Gastrocnemius medialis (tissue), 4 donors: ENCODE results near the gene EXPH5.

Source experiments
- POLR2A ChIP-seq, 2 donors: fragments of 450-650 bp; IDR thresholded peaks; one replicate each; pipeline ENCODE4 v1.6.1; 2017; ENCODE audit warnings: antibody characterized with exemption in 2 of 2, mild to moderate bottlenecking in 2 of 2, moderate library complexity in 2 of 2
- TF ChIP-seq, protein P1 (sequence below), 5 experiments: fragments of 450-650 bp in 3 of 5; fragments of 200-600 bp in 2 of 5; sonication (generic) in 2 of 5; IDR thresholded peaks in 4 of 5; conservative IDR thresholded peaks in 1 of 5; 1 replicate in 4 of 5; 2 replicates in 1 of 5; pipeline ENCODE4 v1.5.1; 2016 to 2019; ENCODE audit warnings: antibody characterized with exemption in 5 of 5, mild to moderate bottlenecking in 3 of 5, moderate library complexity in 3 of 5

DNA sequence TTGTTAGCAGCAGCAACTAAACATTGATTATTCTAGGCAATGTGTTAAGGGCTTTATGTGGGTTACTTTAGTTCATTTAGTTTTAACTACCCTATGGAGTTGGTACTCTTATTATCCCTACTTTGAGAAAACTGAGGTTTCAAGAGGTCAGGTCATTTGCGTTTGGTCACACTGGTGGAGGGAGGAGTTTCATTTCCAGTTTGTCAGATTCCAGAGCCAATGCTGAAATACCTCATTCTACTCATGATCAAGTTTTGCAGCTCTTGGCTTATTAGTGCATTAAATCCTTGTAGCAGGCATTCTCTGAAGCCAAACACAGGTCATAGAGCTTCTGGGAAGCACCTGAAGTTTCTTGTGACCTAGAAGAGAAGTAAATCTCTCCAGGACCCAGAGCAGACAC lies 71.2 kb downstream of the EXPH5 start:
- no peak for TF ChIP-seq POLR2A (IDR thresholded peaks at IDR 0.05)
- TF ChIP-seq, protein P1, sequence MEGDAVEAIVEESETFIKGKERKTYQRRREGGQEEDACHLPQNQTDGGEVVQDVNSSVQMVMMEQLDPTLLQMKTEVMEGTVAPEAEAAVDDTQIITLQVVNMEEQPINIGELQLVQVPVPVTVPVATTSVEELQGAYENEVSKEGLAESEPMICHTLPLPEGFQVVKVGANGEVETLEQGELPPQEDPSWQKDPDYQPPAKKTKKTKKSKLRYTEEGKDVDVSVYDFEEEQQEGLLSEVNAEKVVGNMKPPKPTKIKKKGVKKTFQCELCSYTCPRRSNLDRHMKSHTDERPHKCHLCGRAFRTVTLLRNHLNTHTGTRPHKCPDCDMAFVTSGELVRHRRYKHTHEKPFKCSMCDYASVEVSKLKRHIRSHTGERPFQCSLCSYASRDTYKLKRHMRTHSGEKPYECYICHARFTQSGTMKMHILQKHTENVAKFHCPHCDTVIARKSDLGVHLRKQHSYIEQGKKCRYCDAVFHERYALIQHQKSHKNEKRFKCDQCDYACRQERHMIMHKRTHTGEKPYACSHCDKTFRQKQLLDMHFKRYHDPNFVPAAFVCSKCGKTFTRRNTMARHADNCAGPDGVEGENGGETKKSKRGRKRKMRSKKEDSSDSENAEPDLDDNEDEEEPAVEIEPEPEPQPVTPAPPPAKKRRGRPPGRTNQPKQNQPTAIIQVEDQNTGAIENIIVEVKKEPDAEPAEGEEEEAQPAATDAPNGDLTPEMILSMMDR (IDR thresholded peaks at IDR 0.05 in 4 of 5, conservative IDR thresholded peaks at IDR 0.05 in 1 of 5): no peak
